ENCODE data around the gene BMP8B. TPM values are rescaled to one million over a fixed set of nuclear protein-coding genes. Genes with fewer than 3 reads are reported as not detected.
"Not testable (repeated sequence)": the region's sequence is repeated elsewhere in the genome, so short reads cannot be mapped to it uniquely, and the experiment has no call there.

BMP8B gene
- total RNA-seq, 1 donor from 2014 or later, result 0.18 TPM

DNA sequence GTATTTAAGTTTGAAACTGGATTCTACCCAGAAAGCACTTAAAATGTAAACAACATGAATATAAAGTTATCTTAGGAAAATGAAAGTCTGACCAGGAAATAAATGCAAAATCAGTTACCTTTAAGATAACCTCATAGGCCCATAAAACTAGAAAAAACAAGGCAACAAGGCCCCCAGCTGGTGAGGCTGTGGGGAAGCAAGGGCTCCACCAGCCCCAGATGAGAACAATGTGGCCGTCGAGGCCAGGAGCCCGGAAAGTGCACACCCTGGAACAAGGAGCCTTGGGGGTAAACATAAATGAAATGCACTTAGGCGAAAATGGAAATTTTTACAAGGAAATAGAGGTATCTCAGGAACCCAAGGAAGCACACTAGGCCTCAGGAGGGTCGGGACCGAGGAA lies 37.9 kb upstream of the BMP8B start:
- Mint-ChIP-seq H3K27ac (peak overlapping the region; percentile 88), H3K4me1 (peaks cover 59% of the 10 kb centered on the region), H3K36me3 (no peaks in the 10 kb centered on the region), H3K9me3 (no peaks in the 10 kb centered on the region), H3K27me3 (ENCODE audit: low read depth) (no peaks in the 10 kb centered on the region), H3K4me3 (no peak overlapping the region)
- no peak for DNase-seq (ENCODE audit: low spot score in 2 of 2, unreplicated experiment in 2 of 2)
- TF ChIP-seq, protein P1, sequence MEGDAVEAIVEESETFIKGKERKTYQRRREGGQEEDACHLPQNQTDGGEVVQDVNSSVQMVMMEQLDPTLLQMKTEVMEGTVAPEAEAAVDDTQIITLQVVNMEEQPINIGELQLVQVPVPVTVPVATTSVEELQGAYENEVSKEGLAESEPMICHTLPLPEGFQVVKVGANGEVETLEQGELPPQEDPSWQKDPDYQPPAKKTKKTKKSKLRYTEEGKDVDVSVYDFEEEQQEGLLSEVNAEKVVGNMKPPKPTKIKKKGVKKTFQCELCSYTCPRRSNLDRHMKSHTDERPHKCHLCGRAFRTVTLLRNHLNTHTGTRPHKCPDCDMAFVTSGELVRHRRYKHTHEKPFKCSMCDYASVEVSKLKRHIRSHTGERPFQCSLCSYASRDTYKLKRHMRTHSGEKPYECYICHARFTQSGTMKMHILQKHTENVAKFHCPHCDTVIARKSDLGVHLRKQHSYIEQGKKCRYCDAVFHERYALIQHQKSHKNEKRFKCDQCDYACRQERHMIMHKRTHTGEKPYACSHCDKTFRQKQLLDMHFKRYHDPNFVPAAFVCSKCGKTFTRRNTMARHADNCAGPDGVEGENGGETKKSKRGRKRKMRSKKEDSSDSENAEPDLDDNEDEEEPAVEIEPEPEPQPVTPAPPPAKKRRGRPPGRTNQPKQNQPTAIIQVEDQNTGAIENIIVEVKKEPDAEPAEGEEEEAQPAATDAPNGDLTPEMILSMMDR (IDR thresholded peaks at IDR 0.05; ENCODE audit: unreplicated experiment), result no peak

DNA sequence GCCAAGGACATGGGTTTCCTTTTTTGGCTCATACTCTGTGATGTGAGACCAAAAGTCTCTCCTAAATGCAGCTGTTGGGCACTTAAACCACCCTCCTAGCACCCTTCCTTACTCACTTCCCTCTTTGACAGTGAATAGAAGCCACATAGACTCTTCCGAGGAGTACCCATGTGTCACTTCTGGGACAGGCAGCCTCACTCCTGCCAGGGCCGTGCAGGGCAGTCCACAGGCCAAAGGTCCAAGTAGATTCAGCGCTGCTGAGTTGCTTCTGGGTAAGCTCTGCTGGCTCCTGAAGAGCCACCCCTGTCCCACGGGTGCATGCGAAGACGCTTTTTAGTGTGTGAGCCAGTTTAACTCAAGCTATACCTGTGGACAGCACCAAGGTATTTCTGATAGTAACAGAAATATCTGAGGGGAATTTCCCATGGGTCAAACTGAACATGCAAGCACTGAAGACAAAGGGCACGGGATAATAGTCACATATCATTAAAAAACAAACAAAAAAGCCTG lies 36.8 kb upstream of the BMP8B start:
- H3K9me3 Mint-ChIP-seq, result no peaks in the 10 kb centered on the region
- no peak for DNase-seq (ENCODE audit: low spot score in 2 of 2, unreplicated experiment in 2 of 2)
- TF ChIP-seq, protein P1 (IDR thresholded peaks at IDR 0.05; ENCODE audit: unreplicated experiment), result no peak
- no peaks in the 10 kb centered on the region for H3K27me3 Mint-ChIP-seq (ENCODE audit: low read depth)
- H3K4me3 Mint-ChIP-seq, result no peak overlapping the region
- peaks cover 49% of the 10 kb centered on the region for H3K4me1 Mint-ChIP-seq
- H3K27ac Mint-ChIP-seq, result peak overlapping the region; percentile 88
- no peaks in the 10 kb centered on the region for H3K36me3 Mint-ChIP-seq

DNA sequence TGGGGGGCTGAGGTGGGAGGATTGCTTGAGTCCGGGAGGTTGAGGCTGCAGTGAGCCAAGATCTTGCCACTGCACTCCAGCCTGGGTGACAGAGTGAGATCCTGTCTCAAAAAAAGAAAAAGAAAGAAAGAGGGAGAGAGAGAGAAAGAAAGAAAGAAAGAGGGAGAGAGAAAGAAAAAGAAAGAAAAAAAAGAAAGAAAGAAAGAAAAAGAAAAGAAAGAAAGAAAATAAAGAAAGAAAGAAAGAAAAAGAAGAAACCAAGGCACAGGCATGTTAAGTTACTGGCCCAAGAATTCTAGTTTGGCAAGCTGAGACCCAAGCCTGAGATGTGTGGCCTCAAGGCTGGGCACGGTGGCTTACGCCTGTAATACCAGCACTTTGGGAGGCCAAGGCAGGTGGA lies 34.8 kb upstream of the BMP8B start:
- peaks cover 33% of the 10 kb centered on the region for H3K4me1 Mint-ChIP-seq
- H3K4me3 Mint-ChIP-seq; H3K27me3 Mint-ChIP-seq (ENCODE audit: low read depth); DNase-seq (ENCODE audit: low spot score in 2 of 2, unreplicated experiment in 2 of 2); H3K36me3 Mint-ChIP-seq; H3K9me3 Mint-ChIP-seq; H3K27ac Mint-ChIP-seq: not testable (repeated sequence)

DNA sequence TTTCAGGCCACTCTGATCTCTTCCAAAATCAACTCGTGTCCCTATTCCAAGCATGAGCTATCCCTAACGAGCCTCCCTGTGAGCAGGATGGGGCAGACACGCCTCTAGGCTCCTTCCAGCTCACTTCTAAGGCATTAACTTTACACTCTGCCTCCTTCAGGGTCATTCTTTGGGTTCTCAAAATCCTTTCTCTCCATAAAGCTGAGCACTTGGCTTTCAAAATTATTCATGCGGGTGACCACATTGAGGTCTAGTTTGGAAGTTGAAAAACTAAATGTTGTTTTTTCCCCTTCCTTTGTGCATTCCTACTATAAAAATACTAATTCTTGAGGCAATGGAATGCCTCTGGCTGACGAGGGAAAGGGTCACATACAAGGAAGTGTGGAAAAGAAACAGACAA lies 33.5 kb upstream of the BMP8B start:
- no peaks in the 10 kb centered on the region for H3K36me3 Mint-ChIP-seq
- TF ChIP-seq, protein P1 (IDR thresholded peaks at IDR 0.05; ENCODE audit: unreplicated experiment), result no peak
- H3K4me1 Mint-ChIP-seq, result peaks cover 25% of the 10 kb centered on the region
- H3K4me3 Mint-ChIP-seq, result no peak overlapping the region
- H3K27me3 Mint-ChIP-seq (ENCODE audit: low read depth), result no peaks in the 10 kb centered on the region
- H3K9me3 Mint-ChIP-seq, result no peaks in the 10 kb centered on the region
- DNase-seq (ENCODE audit: low spot score in 2 of 2, unreplicated experiment in 2 of 2), result no peak
- H3K27ac Mint-ChIP-seq, result no peak overlapping the region

DNA sequence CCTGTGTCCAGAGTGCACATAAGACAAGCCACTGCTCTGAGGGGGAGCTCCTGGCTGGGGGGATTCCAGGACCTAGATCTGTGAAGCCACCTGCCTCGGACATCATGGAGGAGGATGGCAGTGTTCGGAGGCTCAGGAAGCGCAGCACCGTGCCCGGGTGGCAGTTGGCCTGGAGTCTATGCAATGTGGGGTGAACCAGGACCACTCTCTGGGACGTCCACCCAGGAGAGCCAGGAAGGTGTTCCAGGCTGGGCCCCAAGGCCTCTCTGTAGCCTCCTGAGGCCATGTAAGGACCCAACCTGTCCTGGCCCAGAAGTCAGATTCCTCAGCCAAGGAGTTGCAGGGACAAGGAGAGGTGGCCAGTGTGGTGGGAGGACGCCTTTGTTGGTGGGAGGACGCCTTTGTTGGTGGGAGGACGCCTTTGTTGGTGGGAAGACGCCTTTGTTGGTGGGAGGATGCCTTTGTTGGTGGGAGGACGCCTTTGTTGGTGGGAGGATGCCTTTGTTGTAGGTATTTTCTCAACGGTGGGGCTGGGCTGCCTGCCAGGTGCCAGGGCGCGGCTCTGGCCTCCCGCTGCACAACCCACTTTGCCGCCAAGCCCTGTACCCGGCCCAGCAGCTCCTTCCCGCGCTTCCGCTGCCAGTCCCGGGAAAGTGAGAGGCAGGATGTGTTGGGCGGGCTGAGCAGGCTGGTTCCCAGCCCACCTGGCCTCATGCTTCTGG lies 30.6 kb upstream of the BMP8B start:
- Mint-ChIP-seq H3K27me3 (ENCODE audit: low read depth) (peaks cover 12% of the 10 kb centered on the region), H3K27ac (no peak overlapping the region), H3K4me1 (peaks cover 7% of the 10 kb centered on the region), H3K4me3 (no peak overlapping the region), H3K9me3 (no peaks in the 10 kb centered on the region), H3K36me3 (no peaks in the 10 kb centered on the region)
- TF ChIP-seq, protein P1 (IDR thresholded peaks at IDR 0.05; ENCODE audit: unreplicated experiment), result no peak
- DNase-seq (ENCODE audit: low spot score in 2 of 2, unreplicated experiment in 2 of 2), result no peak

DNA sequence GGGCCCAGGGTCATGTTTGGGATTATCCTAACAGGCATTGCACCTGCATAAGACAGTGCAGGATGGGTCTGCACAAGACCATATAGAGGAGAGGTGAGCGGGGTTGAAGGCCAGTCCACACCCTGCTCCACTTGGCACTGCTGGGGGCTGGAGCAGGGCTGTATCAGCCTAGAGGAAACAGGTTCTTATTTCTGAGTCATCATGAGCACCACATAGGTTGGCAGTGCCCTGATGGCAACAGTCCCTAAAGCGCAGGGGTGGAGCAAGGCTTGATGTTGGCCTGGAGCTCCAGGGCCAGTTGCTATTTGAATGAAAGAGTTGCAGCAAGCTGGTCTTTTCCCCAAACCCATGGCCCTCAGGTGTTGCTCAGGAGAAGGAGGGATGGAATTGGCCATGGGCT lies 29.8 kb upstream of the BMP8B start:
- Mint-ChIP-seq H3K36me3 (no peaks in the 10 kb centered on the region), H3K4me1 (peaks cover 7% of the 10 kb centered on the region), H3K4me3 (no peak overlapping the region), H3K9me3 (no peaks in the 10 kb centered on the region), H3K27me3 (ENCODE audit: low read depth) (peaks cover 12% of the 10 kb centered on the region), H3K27ac (no peak overlapping the region)
- TF ChIP-seq, protein P1 (IDR thresholded peaks at IDR 0.05; ENCODE audit: unreplicated experiment), result no peak
- no peak for DNase-seq (ENCODE audit: low spot score in 2 of 2, unreplicated experiment in 2 of 2)

DNA sequence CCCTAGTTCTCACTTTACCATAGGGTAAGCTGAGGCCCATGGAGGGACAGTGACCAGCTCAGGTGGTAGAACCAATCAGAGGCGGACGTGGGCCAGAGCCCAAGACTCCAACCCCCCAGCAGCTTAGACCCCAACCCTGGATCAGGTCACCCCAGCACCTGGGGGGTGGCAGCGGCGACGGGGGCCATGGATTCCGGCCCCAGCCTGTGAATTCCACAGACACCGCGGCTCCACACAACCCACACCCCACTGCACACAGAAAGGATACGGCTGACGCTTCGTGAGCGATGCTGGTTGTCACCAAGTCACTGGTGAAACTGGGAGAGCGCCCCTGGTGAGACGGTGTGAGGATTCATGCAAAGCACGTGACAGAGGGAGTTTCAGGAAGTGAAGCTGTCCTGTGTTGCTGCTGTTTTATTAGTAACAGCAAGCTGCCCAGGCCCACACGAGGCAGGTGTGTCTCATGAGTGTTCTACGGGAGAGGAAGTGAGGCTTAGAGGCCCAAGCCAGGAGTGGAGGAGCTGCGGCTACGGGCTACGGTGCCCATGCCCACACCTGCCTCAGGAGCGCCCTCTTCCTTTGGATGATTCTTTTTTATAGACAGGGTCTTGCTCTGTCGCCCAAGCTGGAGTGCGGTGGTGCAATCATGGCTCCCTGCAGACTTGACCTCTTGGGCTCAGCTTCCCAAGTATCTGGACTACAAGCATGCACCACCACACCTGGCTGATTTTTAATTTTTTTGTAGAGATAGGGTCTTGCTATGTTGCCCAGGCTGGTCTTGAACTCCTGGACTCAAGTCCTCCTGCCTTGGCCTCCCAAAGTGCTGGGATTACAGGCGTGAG lies 28.6 kb upstream of the BMP8B start:
- H3K9me3 Mint-ChIP-seq; DNase-seq (ENCODE audit: low spot score in 2 of 2, unreplicated experiment in 2 of 2); H3K4me3 Mint-ChIP-seq; H3K36me3 Mint-ChIP-seq; H3K4me1 Mint-ChIP-seq: not testable (repeated sequence)
- Mint-ChIP-seq H3K27me3 (ENCODE audit: low read depth) (peaks cover 12% of the 10 kb centered on the region), H3K27ac (peak overlapping the region; percentile 25)

All from mesothelial cell of epicardium (in vitro differentiated cells).